GM23338 (cell line): ENCODE results near the gene ECM2. TPM values are rescaled to one million over a fixed set of nuclear protein-coding genes. Genes with fewer than 3 reads are reported as not detected.

Experiments
- ATAC-seq: fragments of 200-7000 bp; cut with Tn5 transposase; 3 replicates; pipeline ENCODE4 v1.9.1; 2020
- DNase-seq: peaks from one replicate; pipeline ENCODE4 v3.0.0-alpha.2; 2015; ENCODE audit warnings: low spot score
- H2AFZ ChIP-seq: fragments of 200-600 bp; sonication (generic); 2 replicates; pipeline ENCODE4 v1.8.0; 2016; ENCODE audit warnings: antibody characterized with exemption, mild to moderate bottlenecking, moderate library complexity
- H3F3A ChIP-seq: fragments of 200-600 bp; sonication (generic); replicated peaks from 2 replicates; pipeline ENCODE4 v1.8.0; 2017; ENCODE audit warnings: antibody characterized with exemption, mixed run types, low read depth
- H3K27ac ChIP-seq: fragments of 200-600 bp; sonication (generic); 2 replicates; pipeline ENCODE4 v1.6.1; 2016; ENCODE audit warnings: low read depth
- H3K27me3 ChIP-seq: fragments of 200-600 bp; sonication (generic); 2 replicates; pipeline ENCODE4 v1.8.0; 2016; ENCODE audit warnings: mild to moderate bottlenecking, mixed run types, moderate library complexity; ENCODE audit not compliant: insufficient read depth
- H3K36me3 ChIP-seq: fragments of 200-600 bp; sonication (generic); 2 replicates; pipeline ENCODE4 v1.8.0; 2016; ENCODE audit warnings: mild to moderate bottlenecking; ENCODE audit not compliant: insufficient read depth
- H3K4me1 ChIP-seq: fragments of 200-600 bp; sonication (generic); 2 replicates; pipeline ENCODE4 v1.8.0; 2016; ENCODE audit warnings: mild to moderate bottlenecking, moderate library complexity; ENCODE audit not compliant: insufficient read depth
- H3K4me2 ChIP-seq: fragments of 200-600 bp; sonication (generic); 2 replicates; pipeline ENCODE4 v1.7.1; 2017; ENCODE audit warnings: mixed run types
- H3K4me3 ChIP-seq: fragments of 200-600 bp; sonication (generic); 2 replicates; pipeline ENCODE4 v1.6.1; 2016; ENCODE audit warnings: mixed run types
- H3K79me2 ChIP-seq: fragments of 200-600 bp; sonication (generic); replicated peaks from 2 replicates; pipeline ENCODE4 v1.8.0; 2017; ENCODE audit warnings: mild to moderate bottlenecking; ENCODE audit not compliant: insufficient read depth
- H3K9me2 ChIP-seq: fragments of 200-600 bp; sonication (generic); 2 replicates; pipeline ENCODE4 v1.8.0; 2017; ENCODE audit not compliant: insufficient read depth
- H4K20me1 ChIP-seq: fragments of 200-600 bp; sonication (generic); replicated peaks from 2 replicates; pipeline ENCODE4 v1.8.0; 2017; ENCODE audit warnings: mild to moderate bottlenecking; ENCODE audit not compliant: insufficient read depth
- H3K27ac Mint-ChIP-seq: 2 replicates; pipeline ENCODE4 v1.8.0; 2020; ENCODE audit warnings: inconsistent platforms, mild to moderate bottlenecking, moderate library complexity, mixed read lengths
- H3K27me3 Mint-ChIP-seq: 3 replicates; pipeline ENCODE4 v1.8.0; 2022; ENCODE audit warnings: low read depth, mild to moderate bottlenecking, moderate library complexity, mixed read lengths, inconsistent platforms; ENCODE audit not compliant: insufficient read depth, poor library complexity
- H3K36me3 Mint-ChIP-seq: 3 replicates; pipeline ENCODE4 v1.8.0; 2021; ENCODE audit warnings: low read depth, mild to moderate bottlenecking, inconsistent platforms, moderate library complexity, mixed read lengths
- H3K4me1 Mint-ChIP-seq: 3 replicates; pipeline ENCODE4 v1.8.0; 2020; ENCODE audit warnings: mild to moderate bottlenecking, inconsistent platforms, mixed read lengths
- H3K4me3 Mint-ChIP-seq: 3 replicates; pipeline ENCODE4 v1.8.0; 2021; ENCODE audit warnings: moderate library complexity, mild to moderate bottlenecking, inconsistent platforms, mixed read lengths
- H3K9me3 Mint-ChIP-seq: 3 replicates; pipeline ENCODE4 v1.8.0; 2020; ENCODE audit warnings: moderate library complexity, mild to moderate bottlenecking, inconsistent platforms, mixed read lengths
- CREB1 ChIP-seq: fragments of 250-450 bp; sonication (Bioruptor Pico); IDR thresholded peaks from 2 replicates; pipeline ENCODE4 v1.5.0; 2020; ENCODE audit warnings: low read depth, mild to moderate bottlenecking, moderate library complexity
- EZH2 ChIP-seq: fragments of 200-600 bp; sonication (generic); IDR thresholded peaks from one replicate; pipeline ENCODE4 v1.8.0; 2017; ENCODE audit warnings: antibody characterized with exemption, mild to moderate bottlenecking, low read depth; ENCODE audit not compliant: unreplicated experiment
- EZH2phosphoT487 ChIP-seq: fragments of 200-600 bp; sonication (generic); IDR thresholded peaks from one replicate; pipeline ENCODE4 v1.8.1; 2018; ENCODE audit warnings: antibody characterized with exemption; ENCODE audit not compliant: unreplicated experiment
- JUNB ChIP-seq: IDR thresholded peaks from one replicate; pipeline ENCODE4 v1.6.1; 2016; ENCODE audit warnings: antibody characterized with exemption; ENCODE audit not compliant: unreplicated experiment
- NANOG ChIP-seq: IDR thresholded peaks from 2 replicates; pipeline ENCODE4 v1.6.1; 2016; ENCODE audit warnings: antibody characterized with exemption, borderline replicate concordance
- POLR2AphosphoS5 ChIP-seq: IDR thresholded peaks from 2 replicates; pipeline ENCODE4 v1.6.1; 2016; ENCODE audit warnings: antibody characterized with exemption, low read depth
- STAT1 ChIP-seq: IDR thresholded peaks from one replicate; pipeline ENCODE4 v1.6.1; 2016; ENCODE audit warnings: antibody characterized with exemption; ENCODE audit not compliant: unreplicated experiment
- ZNF114 ChIP-seq: fragments of 250-450 bp; sonication (Bioruptor Pico); IDR thresholded peaks from 2 replicates; pipeline ENCODE4 v1.5.0; 2020; ENCODE audit warnings: mild to moderate bottlenecking, moderate library complexity
- ZNF331 ChIP-seq: fragments of 250-450 bp; sonication (Bioruptor Pico); IDR thresholded peaks from 2 replicates; pipeline ENCODE4 v1.5.0; 2020; ENCODE audit warnings: low read depth, mild to moderate bottlenecking, moderate library complexity
- polyA plus RNA-seq: library from polyadenylated mRNA; unstranded; fragments of >200 nt; fragmentation: Nextera tagmentation; extraction: Ambion mirVana; gene quantifications from 2 replicates; pipeline ENCODE4 v1.2.1, GENCODE V29; 2016
- total RNA-seq: library from RNA; depleted of rRNA; stranded (reverse); fragments of >200 nt; shearing (Covaris generic); gene quantifications from 2 replicates; pipeline ENCODE4 v1.2.3, GENCODE V29; 2014
- TF ChIP-seq, protein P1 (sequence below): fragments of 250-450 bp; sonication (Bioruptor Pico); IDR thresholded peaks from 2 replicates; pipeline ENCODE4 v1.5.0; 2020; ENCODE audit warnings: mild to moderate bottlenecking, moderate library complexity
- TF ChIP-seq, protein P2 (sequence below): IDR thresholded peaks from 2 replicates; pipeline ENCODE4 v1.6.1; 2016; ENCODE audit warnings: antibody characterized with exemption
- TF ChIP-seq, protein P3 (sequence below): IDR thresholded peaks from one replicate; pipeline ENCODE4 v1.6.1; 2018; ENCODE audit warnings: antibody characterized with exemption; ENCODE audit not compliant: unreplicated experiment
- TF ChIP-seq, protein P4 (sequence below), 2 experiments: fragments of 200-600 bp in 1 of 2; sonication (generic) in 1 of 2; conservative IDR thresholded peaks; 2 replicates each; pipeline versions ENCODE4 v1.5.1 to v1.6.1; 2016 to 2017; ENCODE audit warnings: antibody characterized with exemption in 2 of 2, low read depth in 2 of 2, mild to moderate bottlenecking in 2 of 2, moderate library complexity in 1 of 2

ECM2 gene
- total and polyA plus RNA-seq, 2 experiments from 2014 or later: 0.79 TPM; not detected in 1

DNA sequence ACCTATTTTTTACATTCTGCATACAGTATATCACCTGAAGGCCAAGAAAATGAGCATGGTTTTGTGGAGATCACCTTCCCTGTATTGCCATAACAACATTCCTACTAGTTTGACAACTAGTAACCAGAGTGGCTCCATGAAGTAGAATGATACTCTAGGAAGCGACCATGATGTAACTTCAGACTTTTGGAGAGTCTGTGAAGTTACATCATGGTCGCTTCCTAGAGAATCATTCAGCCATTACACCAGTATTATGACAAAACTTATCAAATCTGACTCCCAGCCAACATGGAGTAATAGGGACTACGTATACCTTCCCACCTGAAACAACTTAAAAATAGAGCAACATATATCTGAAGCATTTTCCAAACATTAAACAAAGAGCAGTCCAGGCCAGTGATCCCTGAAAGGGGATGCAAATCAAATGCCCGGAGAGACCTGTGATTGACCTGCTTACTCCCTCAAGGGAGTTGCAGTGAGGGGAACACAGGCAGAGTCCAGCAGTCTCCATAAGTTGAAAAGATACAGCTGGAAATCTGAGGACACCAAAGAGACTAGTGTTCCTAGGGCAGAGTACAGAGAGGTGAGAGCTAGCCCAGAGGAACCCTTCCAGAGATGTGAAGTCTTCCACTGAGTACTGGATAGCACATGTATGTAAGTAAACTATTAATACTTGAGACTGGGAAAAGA lies 7.8 kb downstream of the ECM2 start:
- H3K4me3 Mint-ChIP-seq: no peak overlapping the region
- Histone ChIP-seq H3K9me2 (no peaks in the 10 kb centered on the region), H3K4me1 (no peaks in the 10 kb centered on the region), H3K4me2 (no peak overlapping the region), H3K79me2 (no peaks in the 10 kb centered on the region), H4K20me1 (no peaks in the 10 kb centered on the region), H3K27me3 (no peaks in the 10 kb centered on the region), H3K27ac (no peak overlapping the region), H3K4me3 (no peak overlapping the region), H3F3A (no peaks in the 10 kb centered on the region), H3K36me3 (no peaks in the 10 kb centered on the region), H2AFZ (no peak overlapping the region)
- H3K36me3 Mint-ChIP-seq: no peaks in the 10 kb centered on the region
- H3K27ac Mint-ChIP-seq: no peak overlapping the region
- H3K27me3 Mint-ChIP-seq: no peaks in the 10 kb centered on the region
- H3K9me3 Mint-ChIP-seq: no peaks in the 10 kb centered on the region
- DNase-seq (no peak), ATAC-seq (no peak)
- no peaks in the 10 kb centered on the region for H3K4me1 Mint-ChIP-seq
- TF ChIP-seq EZH2phosphoT487 (no peak), POLR2AphosphoS5 (no peak), STAT1 (no peak), NANOG (no peak), CREB1 (no peak), EZH2 (no peak), JUNB (no peak), ZNF114 (CRISPR knock-in tag) (no peak), ZNF331 (CRISPR knock-in tag) (no peak)
- TF ChIP-seq, protein P1, sequence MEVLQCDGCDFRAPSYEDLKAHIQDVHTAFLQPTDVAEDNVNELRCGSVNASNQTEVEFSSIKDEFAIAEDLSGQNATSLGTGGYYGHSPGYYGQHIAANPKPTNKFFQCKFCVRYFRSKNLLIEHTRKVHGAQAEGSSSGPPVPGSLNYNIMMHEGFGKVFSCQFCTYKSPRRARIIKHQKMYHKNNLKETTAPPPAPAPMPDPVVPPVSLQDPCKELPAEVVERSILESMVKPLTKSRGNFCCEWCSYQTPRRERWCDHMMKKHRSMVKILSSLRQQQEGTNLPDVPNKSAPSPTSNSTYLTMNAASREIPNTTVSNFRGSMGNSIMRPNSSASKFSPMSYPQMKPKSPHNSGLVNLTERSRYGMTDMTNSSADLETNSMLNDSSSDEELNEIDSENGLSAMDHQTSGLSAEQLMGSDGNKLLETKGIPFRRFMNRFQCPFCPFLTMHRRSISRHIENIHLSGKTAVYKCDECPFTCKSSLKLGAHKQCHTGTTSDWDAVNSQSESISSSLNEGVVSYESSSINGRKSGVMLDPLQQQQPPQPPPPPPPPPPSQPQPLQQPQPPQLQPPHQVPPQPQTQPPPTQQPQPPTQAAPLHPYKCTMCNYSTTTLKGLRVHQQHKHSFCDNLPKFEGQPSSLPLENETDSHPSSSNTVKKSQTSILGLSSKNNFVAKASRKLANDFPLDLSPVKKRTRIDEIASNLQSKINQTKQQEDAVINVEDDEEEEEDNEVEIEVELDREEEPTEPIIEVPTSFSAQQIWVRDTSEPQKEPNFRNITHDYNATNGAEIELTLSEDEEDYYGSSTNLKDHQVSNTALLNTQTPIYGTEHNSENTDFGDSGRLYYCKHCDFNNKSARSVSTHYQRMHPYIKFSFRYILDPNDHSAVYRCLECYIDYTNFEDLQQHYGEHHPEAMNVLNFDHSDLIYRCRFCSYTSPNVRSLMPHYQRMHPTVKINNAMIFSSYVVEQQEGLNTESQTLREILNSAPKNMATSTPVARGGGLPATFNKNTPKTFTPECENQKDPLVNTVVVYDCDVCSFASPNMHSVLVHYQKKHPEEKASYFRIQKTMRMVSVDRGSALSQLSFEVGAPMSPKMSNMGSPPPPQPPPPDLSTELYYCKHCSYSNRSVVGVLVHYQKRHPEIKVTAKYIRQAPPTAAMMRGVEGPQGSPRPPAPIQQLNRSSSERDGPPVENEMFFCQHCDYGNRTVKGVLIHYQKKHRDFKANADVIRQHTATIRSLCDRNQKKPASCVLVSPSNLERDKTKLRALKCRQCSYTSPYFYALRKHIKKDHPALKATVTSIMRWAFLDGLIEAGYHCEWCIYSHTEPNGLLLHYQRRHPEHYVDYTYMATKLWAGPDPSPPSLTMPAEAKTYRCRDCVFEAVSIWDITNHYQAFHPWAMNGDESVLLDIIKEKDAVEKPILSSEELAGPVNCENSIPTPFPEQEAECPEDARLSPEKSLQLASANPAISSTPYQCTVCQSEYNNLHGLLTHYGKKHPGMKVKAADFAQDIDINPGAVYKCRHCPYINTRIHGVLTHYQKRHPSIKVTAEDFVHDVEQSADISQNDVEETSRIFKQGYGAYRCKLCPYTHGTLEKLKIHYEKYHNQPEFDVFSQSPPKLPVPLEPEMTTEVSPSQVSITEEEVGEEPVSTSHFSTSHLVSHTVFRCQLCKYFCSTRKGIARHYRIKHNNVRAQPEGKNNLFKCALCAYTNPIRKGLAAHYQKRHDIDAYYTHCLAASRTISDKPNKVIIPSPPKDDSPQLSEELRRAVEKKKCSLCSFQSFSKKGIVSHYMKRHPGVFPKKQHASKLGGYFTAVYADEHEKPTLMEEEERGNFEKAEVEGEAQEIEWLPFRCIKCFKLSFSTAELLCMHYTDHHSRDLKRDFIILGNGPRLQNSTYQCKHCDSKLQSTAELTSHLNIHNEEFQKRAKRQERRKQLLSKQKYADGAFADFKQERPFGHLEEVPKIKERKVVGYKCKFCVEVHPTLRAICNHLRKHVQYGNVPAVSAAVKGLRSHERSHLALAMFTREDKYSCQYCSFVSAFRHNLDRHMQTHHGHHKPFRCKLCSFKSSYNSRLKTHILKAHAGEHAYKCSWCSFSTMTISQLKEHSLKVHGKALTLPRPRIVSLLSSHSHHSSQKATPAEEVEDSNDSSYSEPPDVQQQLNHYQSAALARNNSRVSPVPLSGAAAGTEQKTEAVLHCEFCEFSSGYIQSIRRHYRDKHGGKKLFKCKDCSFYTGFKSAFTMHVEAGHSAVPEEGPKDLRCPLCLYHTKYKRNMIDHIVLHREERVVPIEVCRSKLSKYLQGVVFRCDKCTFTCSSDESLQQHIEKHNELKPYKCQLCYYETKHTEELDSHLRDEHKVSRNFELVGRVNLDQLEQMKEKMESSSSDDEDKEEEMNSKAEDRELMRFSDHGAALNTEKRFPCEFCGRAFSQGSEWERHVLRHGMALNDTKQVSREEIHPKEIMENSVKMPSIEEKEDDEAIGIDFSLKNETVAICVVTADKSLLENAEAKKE: no peak
- TF ChIP-seq, protein P2, sequence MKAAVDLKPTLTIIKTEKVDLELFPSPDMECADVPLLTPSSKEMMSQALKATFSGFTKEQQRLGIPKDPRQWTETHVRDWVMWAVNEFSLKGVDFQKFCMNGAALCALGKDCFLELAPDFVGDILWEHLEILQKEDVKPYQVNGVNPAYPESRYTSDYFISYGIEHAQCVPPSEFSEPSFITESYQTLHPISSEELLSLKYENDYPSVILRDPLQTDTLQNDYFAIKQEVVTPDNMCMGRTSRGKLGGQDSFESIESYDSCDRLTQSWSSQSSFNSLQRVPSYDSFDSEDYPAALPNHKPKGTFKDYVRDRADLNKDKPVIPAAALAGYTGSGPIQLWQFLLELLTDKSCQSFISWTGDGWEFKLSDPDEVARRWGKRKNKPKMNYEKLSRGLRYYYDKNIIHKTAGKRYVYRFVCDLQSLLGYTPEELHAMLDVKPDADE: no peak
- TF ChIP-seq, protein P3, sequence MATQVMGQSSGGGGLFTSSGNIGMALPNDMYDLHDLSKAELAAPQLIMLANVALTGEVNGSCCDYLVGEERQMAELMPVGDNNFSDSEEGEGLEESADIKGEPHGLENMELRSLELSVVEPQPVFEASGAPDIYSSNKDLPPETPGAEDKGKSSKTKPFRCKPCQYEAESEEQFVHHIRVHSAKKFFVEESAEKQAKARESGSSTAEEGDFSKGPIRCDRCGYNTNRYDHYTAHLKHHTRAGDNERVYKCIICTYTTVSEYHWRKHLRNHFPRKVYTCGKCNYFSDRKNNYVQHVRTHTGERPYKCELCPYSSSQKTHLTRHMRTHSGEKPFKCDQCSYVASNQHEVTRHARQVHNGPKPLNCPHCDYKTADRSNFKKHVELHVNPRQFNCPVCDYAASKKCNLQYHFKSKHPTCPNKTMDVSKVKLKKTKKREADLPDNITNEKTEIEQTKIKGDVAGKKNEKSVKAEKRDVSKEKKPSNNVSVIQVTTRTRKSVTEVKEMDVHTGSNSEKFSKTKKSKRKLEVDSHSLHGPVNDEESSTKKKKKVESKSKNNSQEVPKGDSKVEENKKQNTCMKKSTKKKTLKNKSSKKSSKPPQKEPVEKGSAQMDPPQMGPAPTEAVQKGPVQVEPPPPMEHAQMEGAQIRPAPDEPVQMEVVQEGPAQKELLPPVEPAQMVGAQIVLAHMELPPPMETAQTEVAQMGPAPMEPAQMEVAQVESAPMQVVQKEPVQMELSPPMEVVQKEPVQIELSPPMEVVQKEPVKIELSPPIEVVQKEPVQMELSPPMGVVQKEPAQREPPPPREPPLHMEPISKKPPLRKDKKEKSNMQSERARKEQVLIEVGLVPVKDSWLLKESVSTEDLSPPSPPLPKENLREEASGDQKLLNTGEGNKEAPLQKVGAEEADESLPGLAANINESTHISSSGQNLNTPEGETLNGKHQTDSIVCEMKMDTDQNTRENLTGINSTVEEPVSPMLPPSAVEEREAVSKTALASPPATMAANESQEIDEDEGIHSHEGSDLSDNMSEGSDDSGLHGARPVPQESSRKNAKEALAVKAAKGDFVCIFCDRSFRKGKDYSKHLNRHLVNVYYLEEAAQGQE: no peak
- TF ChIP-seq, protein P4, sequence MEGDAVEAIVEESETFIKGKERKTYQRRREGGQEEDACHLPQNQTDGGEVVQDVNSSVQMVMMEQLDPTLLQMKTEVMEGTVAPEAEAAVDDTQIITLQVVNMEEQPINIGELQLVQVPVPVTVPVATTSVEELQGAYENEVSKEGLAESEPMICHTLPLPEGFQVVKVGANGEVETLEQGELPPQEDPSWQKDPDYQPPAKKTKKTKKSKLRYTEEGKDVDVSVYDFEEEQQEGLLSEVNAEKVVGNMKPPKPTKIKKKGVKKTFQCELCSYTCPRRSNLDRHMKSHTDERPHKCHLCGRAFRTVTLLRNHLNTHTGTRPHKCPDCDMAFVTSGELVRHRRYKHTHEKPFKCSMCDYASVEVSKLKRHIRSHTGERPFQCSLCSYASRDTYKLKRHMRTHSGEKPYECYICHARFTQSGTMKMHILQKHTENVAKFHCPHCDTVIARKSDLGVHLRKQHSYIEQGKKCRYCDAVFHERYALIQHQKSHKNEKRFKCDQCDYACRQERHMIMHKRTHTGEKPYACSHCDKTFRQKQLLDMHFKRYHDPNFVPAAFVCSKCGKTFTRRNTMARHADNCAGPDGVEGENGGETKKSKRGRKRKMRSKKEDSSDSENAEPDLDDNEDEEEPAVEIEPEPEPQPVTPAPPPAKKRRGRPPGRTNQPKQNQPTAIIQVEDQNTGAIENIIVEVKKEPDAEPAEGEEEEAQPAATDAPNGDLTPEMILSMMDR (conservative IDR thresholded peaks at IDR 0.05; ENCODE audit: low read depth in 2 of 2): no peak
